OCI-LY7 (cell line): Measurements from ENCODE around the gene OSM. TPM values are rescaled to one million over a fixed set of nuclear protein-coding genes. Genes with fewer than 3 reads are reported as not detected.

Experiments used
- BruUV-seq: library from RNA; stranded (reverse); fragments of 400-500 nt; replicated peaks from 2 replicates; lab custom pipeline; 2021; lab: Mats Ljungman, UMichigan
- CTCF ChIA-PET: fragments of 300-600 bp; sonication (Branson Sonifier 250); formaldehyde crosslinking; loops from one replicate; lab custom pipeline; 2022; ENCODE audit warnings: antibody characterized with exemption; ENCODE audit not compliant: unreplicated experiment; lab: Charles Lee
- POLR2A ChIA-PET: fragments of 300-600 bp; sonication (Branson Sonifier 250); formaldehyde crosslinking; loops from one replicate; lab custom pipeline; 2022; ENCODE audit warnings: antibody characterized with exemption; lab: Charles Lee
- DNase-seq: peaks from one replicate; pipeline ENCODE4 v3.0.0-alpha.2; 2015; ENCODE audit warnings: low spot score
- H2AFZ ChIP-seq: fragments of 200-600 bp; sonication (generic), shearing (Covaris generic); 2 replicates; pipeline ENCODE4 v1.6.1; 2014; ENCODE audit warnings: mild to moderate bottlenecking, antibody characterized with exemption, low read length, moderate library complexity
- H3K27ac ChIP-seq: fragments of 200-600 bp; sonication (generic); 2 replicates; pipeline ENCODE4 v1.5.1; 2014; ENCODE audit warnings: mixed run types, low read depth, mild to moderate bottlenecking, moderate library complexity, low read length, inconsistent platforms; ENCODE audit not compliant: poor library complexity, severe bottlenecking
- H3K36me3 ChIP-seq: fragments of 200-600 bp; sonication (generic); 2 replicates; pipeline ENCODE4 v1.6.1; 2014; ENCODE audit warnings: mild to moderate bottlenecking, antibody characterized with exemption, low read length, moderate library complexity, mixed read lengths; ENCODE audit not compliant: insufficient read depth
- H3K4me1 ChIP-seq: fragments of 200-600 bp; sonication (generic); 2 replicates; pipeline ENCODE4 v1.5.1; 2014; ENCODE audit warnings: mild to moderate bottlenecking, low read length; ENCODE audit not compliant: insufficient read depth, poor library complexity, severe bottlenecking
- H3K4me2 ChIP-seq: fragments of 200-600 bp; sonication (generic); 2 replicates; pipeline ENCODE4 v1.6.1; 2014; ENCODE audit warnings: mild to moderate bottlenecking, low read length
- H3K4me3 ChIP-seq: fragments of 200-600 bp; sonication (generic); 2 replicates; pipeline ENCODE4 v1.5.1; 2014; ENCODE audit warnings: mild to moderate bottlenecking, low read depth, low read length; ENCODE audit not compliant: poor library complexity, severe bottlenecking
- H3K79me2 ChIP-seq: fragments of 200-600 bp; sonication (generic); 2 replicates; pipeline ENCODE4 v1.6.1; 2016; ENCODE audit warnings: low read depth, mild to moderate bottlenecking, low read length, moderate library complexity, mixed read lengths; ENCODE audit not compliant: insufficient read depth
- H3K9me2 ChIP-seq: fragments of 200-600 bp; sonication (generic); 2 replicates; pipeline ENCODE4 v1.6.1; 2016; ENCODE audit warnings: mild to moderate bottlenecking, low read length, mixed read lengths; ENCODE audit not compliant: insufficient read depth
- H3K9me3 ChIP-seq: fragments of 200-600 bp; sonication (generic); 2 replicates; pipeline ENCODE4 v1.6.1; 2014; ENCODE audit warnings: mild to moderate bottlenecking, mixed run types, low read length, mixed read lengths
- H4K20me1 ChIP-seq: fragments of 200-600 bp; sonication (generic); 2 replicates; pipeline ENCODE4 v1.6.1; 2014; ENCODE audit warnings: mild to moderate bottlenecking, antibody characterized with exemption, low read length, moderate library complexity, mixed read lengths; ENCODE audit not compliant: insufficient read depth
- CTCF ChIP-seq: fragments of 200-600 bp; sonication (generic); conservative IDR thresholded peaks from 2 replicates; pipeline ENCODE4 v1.5.1; 2014; ENCODE audit warnings: mild to moderate bottlenecking, antibody characterized with exemption, low read length, moderate library complexity, mixed read lengths
- EZH2phosphoT487 ChIP-seq: fragments of 200-600 bp; sonication (generic); IDR thresholded peaks from 2 replicates; pipeline ENCODE4 v1.6.1; 2018; ENCODE audit warnings: low read depth, borderline replicate concordance, mild to moderate bottlenecking, mixed run types, antibody characterized with exemption, low read length, moderate library complexity, mixed read lengths
- intact Hi-C: fragments of 100-400 bp; cut with micrococcal nuclease; formaldehyde crosslinking; loops from one replicate; pipeline ENCODE4 v1.10.0; 2022; ENCODE audit not compliant: unreplicated experiment
- total RNA-seq, 2 experiments: library from RNA; depleted of rRNA in 1 of 2; stranded (reverse); fragments of >200 nt in 1 of 2; shearing (Covaris generic) in 1 of 2; gene quantifications; 2 replicates each; pipeline ENCODE4 v1.2.3, GENCODE V29; 2014 to 2022

OSM gene
- total RNA-seq, 2 experiments from 2014 or later: 0.91 TPM; not detected in 1

- Histone ChIP-seq H3K4me3 (no peak overlapping the region), H3K36me3 (no peaks in the 10 kb centered on the region), H3K27ac (no peak overlapping the region), H3K4me2 (peak overlapping the region; percentile 33; the same call in 1 of the 2 replicates), H4K20me1 (no peaks in the 10 kb centered on the region), H3K9me3 (no peaks in the 10 kb centered on the region), H3K9me2 (no peaks in the 10 kb centered on the region), H3K79me2 (peaks cover 5% of the 10 kb centered on the region; the same call in 1 of the 2 replicates), H3K4me1 (peaks cover 58% of the 10 kb centered on the region), H2AFZ (no peak overlapping the region)
- TF ChIP-seq CTCF: no peak
- no peak for TF ChIP-seq EZH2phosphoT487
- no TSS peak for BruUV-seq
- intact Hi-C loops: no loop called here
- ChIA-PET POLR2A (interaction anchor here (0.9 to 1.4 kb wide), 2 partner anchors 16 to 112 kb away, joined by 4 to 7 read pairs; partner anchors contain the start of gene TBC1D10A), CTCF (no interaction called here)
- no peak for DNase-seq
Measured at GRCh38 chr22:30310881-30311771, 44.5 kb upstream of the OSM start.

GRCh38 chr22:30309951-30310741, 43.5 kb upstream of the OSM start:
- intact Hi-C loops: loop anchor here (5.0 kb wide), 1 partner anchor 938 kb away; no protein-coding TSS in a partner anchor

More at GRCh38 chr22:30309951-30310741, 43.5 kb upstream of the OSM start:
- H3K79me2 ChIP-seq: peaks cover 5% of the 10 kb centered on the region; the same call in 1 of the 2 replicates
- ChIA-PET POLR2A (interaction anchor here (0.8 to 1.4 kb wide), 3 partner anchors 17 to 113 kb away, joined by 3 to 7 read pairs (median 4); partner anchors contain the start of gene TBC1D10A), CTCF (no interaction called here)
- H3K4me3 ChIP-seq: no peak overlapping the region
- no TSS peak for BruUV-seq
- H3K36me3 ChIP-seq: no peaks in the 10 kb centered on the region
- TF ChIP-seq EZH2phosphoT487 (no peak), CTCF (no peak)
- peak overlapping the region; percentile 39 for H3K27ac ChIP-seq
- no peaks in the 10 kb centered on the region for H3K9me2 ChIP-seq
- H3K4me2 ChIP-seq: peak overlapping the region; percentile 33
- no peak overlapping the region for H2AFZ ChIP-seq
- peaks cover 67% of the 10 kb centered on the region for H3K4me1 ChIP-seq
- DNase-seq: peak; percentile 48
- no peaks in the 10 kb centered on the region for H3K9me3 ChIP-seq
- H4K20me1 ChIP-seq: no peaks in the 10 kb centered on the region
